ENCODE results near the gene ANKRD16. TPM values are rescaled to one million over a fixed set of nuclear protein-coding genes. Genes with fewer than 3 reads are reported as not detected.

The ANKRD16 gene
- 1 to 10 TPM; 2.6 to 3.1 (median 3.0) TPM for total RNA-seq
- 6.9 TPM for total RNA-seq (2013)

DNA sequence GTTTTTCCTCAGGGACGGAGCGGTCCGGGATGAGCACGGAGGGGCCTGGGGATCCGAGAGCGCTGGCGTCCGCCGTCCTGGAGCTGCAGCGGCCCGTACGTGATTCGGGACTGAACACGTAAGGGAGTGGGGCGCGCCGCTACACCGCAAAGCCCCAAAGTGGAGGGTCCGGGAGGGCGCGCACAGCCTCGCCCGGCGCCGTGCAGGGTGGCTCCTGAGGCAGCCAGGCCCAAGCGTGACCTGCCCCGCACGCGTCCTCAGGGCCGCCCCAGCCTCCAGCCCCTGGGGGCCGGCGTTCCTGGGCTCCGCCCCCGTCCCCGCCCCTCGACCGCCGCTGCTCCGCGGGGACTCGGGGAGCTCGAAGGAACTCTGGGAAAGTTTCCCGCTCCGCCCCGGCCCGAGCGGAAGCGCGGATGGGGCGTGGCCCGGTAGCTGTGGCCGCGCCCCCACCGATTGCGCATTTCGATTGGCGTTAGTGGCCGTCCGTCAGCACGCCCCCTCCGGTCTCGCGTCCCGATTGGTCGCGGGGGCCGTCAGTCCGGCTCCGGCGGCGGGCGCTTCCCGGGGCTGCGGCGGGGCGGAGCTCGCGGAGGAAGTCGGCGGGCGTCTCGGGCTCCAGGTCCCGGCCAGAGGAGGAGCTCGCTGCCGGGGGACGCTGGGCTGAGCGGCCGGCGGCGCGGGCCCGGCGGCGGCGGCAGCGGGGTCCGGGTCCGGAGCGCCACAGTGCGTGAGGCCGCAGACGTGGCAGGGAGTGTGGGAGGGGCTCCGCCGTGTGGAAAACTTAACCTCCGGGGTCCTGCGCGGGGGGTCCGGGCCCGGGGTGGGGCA lies at the start of gene ANKRD16, which contains the start of gene FBH1:
ANKRD16 (minus strand) TSS at position 270 of the 828 bp plus-strand sequence. CDS start 539 bp downstream, outside the sequence.
FBH1 (plus strand) TSS at position 620 of the 828 bp plus-strand sequence; CDS start at position 723, 103 bp downstream.
- Mint-ChIP-seq H3K27me3 (ENCODE audit: low read depth in 2 of 2) (no peaks in the 10 kb centered on the region), H3K4me3 (peak within 1 kb of the TSS; percentile 93), H3K9me3 (no peaks in the 10 kb centered on the region), H3K4me1 (peaks cover 29 to 42% of the 10 kb centered on the region in 2 donors), H3K27ac (peak within 1 kb of the TSS; percentile 74 to 92), H3K36me3 (peaks cover 2% of the 10 kb centered on the region)
- DNase-seq (peak; percentile 99), ATAC-seq (peak; percentile 89 to 95 (median 89))
- peaks cover 13% of the 10 kb centered on the region for H3K36me3 ChIP-seq (ENCODE audit: control insufficient read depth, insufficient read depth, low read length)
- peaks cover 25% of the 10 kb centered on the region for H3K4me1 ChIP-seq (ENCODE audit: control insufficient read depth, insufficient read depth, low read length)
- H3K4me3 ChIP-seq (ENCODE audit: low read length): peak within 1 kb of the TSS; percentile 86
- under 1% methylated on average over 109 of the region's 109 CpGs for WGBS (ENCODE audit: insufficient coverage)
- peak within 1 kb of the TSS; percentile 58 for H3K27ac ChIP-seq (ENCODE audit: low read length)
- TF ChIP-seq CTCF (IDR thresholded peaks at IDR 0.05): no peak
- H3K9me3 ChIP-seq (ENCODE audit: control insufficient read depth, insufficient read depth, low read length): no peaks in the 10 kb centered on the region
- no peaks in the 10 kb centered on the region for H3K27me3 ChIP-seq (ENCODE audit: control insufficient read depth, insufficient read depth, low read length)
- intact Hi-C loops (cut with micrococcal nuclease): loop anchor here (2.0 kb wide), 1 partner anchor 77 kb away; the partner anchor contains the start of gene GDI2

GRCh38 chr10:5938291-5938690 lies 48.6 kb upstream of the ANKRD16 start:
- Mint-ChIP-seq H3K4me3 (no peak overlapping the region), H3K4me1 (no peaks in the 10 kb centered on the region), H3K27me3 (ENCODE audit: low read depth in 2 of 2) (no peaks in the 10 kb centered on the region), H3K36me3 (no peaks in the 10 kb centered on the region), H3K27ac (peak overlapping the region in 1 of 2 donors; percentile 3), H3K9me3 (no peaks in the 10 kb centered on the region)
- Histone ChIP-seq H3K27me3 (ENCODE audit: control insufficient read depth, insufficient read depth, low read length) (no peaks in the 10 kb centered on the region), H3K36me3 (ENCODE audit: control insufficient read depth, insufficient read depth, low read length) (peaks cover 33% of the 10 kb centered on the region), H3K4me1 (ENCODE audit: control insufficient read depth, insufficient read depth, low read length) (peaks cover 4% of the 10 kb centered on the region), H3K4me3 (ENCODE audit: low read length) (no peak overlapping the region), H3K9me3 (ENCODE audit: control insufficient read depth, insufficient read depth, low read length) (no peaks in the 10 kb centered on the region), H3K27ac (ENCODE audit: low read length) (no peak overlapping the region)
- no peak for TF ChIP-seq CTCF (IDR thresholded peaks at IDR 0.05)
- 95% methylated on average over 12 of the region's 12 CpGs for WGBS (ENCODE audit: insufficient coverage)
- intact Hi-C loops (cut with micrococcal nuclease): no loop called here
- DNase-seq: no peak
- no peak for ATAC-seq

DNA sequence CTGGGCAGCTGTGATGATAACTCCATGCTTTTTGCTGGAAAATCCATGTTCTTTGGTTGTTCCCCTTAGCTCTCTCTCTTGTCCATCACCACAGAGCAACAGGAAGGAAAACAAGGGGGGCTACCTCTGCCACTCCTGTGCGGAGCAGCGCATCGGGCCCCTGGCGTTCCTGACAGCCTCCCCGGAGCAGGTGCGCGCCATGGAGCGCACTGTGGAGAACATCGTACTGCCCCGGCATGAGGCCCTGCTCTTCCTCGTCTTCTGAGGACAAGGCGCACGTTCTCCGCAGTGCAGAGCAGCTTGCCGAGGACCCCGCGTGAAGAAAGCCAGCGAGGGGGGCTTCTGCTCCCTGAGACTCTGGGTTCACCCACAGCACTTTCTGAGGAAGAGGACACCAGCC lies 47.3 kb upstream of the ANKRD16 start:
- H3K9me3 Mint-ChIP-seq: no peaks in the 10 kb centered on the region
- Histone ChIP-seq H3K36me3 (ENCODE audit: control insufficient read depth, insufficient read depth, low read length) (peaks cover 33% of the 10 kb centered on the region), H3K9me3 (ENCODE audit: control insufficient read depth, insufficient read depth, low read length) (no peaks in the 10 kb centered on the region)

More for the DNA sequence above, 47.3 kb upstream of the ANKRD16 start:
- Mint-ChIP-seq H3K27ac (no peak overlapping the region), H3K27me3 (ENCODE audit: low read depth in 2 of 2) (no peaks in the 10 kb centered on the region), H3K4me3 (no peak overlapping the region), H3K36me3 (no peaks in the 10 kb centered on the region), H3K4me1 (no peaks in the 10 kb centered on the region)
- intact Hi-C loops (cut with micrococcal nuclease): no loop called here
- WGBS (ENCODE audit: insufficient coverage): 96% methylated on average over 18 of the region's 18 CpGs
- DNase-seq (no peak), ATAC-seq (no peak)
- no peaks in the 10 kb centered on the region for H3K4me1 ChIP-seq (ENCODE audit: control insufficient read depth, insufficient read depth, low read length)
- no peak overlapping the region for H3K4me3 ChIP-seq (ENCODE audit: low read length)
- no peak overlapping the region for H3K27ac ChIP-seq (ENCODE audit: low read length)
- H3K27me3 ChIP-seq (ENCODE audit: control insufficient read depth, insufficient read depth, low read length): no peaks in the 10 kb centered on the region
- no peak for TF ChIP-seq CTCF (IDR thresholded peaks at IDR 0.05)
